A549 (cell line): ENCODE results near the gene ADORA1. TPM values are rescaled to one million over a fixed set of nuclear protein-coding genes. Genes with fewer than 3 reads are reported as not detected.

Experiments used
- ATAC-seq, 2 experiments: fragments of 200-7000 bp in 1 of 2; fragments of >200 bp in 1 of 2; cut with Nextera tagmentation in 1 of 2; cut with Tn5 transposase in 1 of 2; 3 replicates each; pipeline versions ENCODE4 v1.8.0 to v1.9.1; 2018 to 2020; ENCODE audit warnings: mild to moderate bottlenecking in 1 of 2, moderate library complexity in 1 of 2
- CTCF ChIA-PET: fragments of 300-600 bp; sonication (Branson Sonifier 250); formaldehyde crosslinking; extraction: SDS; loops from one replicate; lab custom pipeline; 2021; ENCODE audit warnings: antibody characterized with exemption, inconsistent platforms; lab: Yijun Ruan, JAX
- POLR2A ChIA-PET: fragments of 350-600 bp; formaldehyde crosslinking; extraction: SDS; loops from one replicate; lab custom pipeline; 2021; ENCODE audit warnings: antibody characterized with exemption, inconsistent platforms; lab: Yijun Ruan, JAX
- DNase-seq, 2 experiments: peaks; one replicate each; pipeline versions ENCODE4 v3.0.0 to v3.0.0-alpha.2; 2011 to 2016; ENCODE audit warnings: low read depth in 1 of 2, low spot score in 1 of 2
- FAIRE-seq: peaks from 2 replicates; lab custom pipeline; 2011; peaks lifted over from hg19 to GRCh38; lab: Jason Lieb, UNC
- H3K27ac ChIP-seq, 2 experiments: fragments of >200 bp; sonication (Bioruptor Twin); formaldehyde crosslinking; 3 replicates each; pipeline ENCODE4 v1.5.1; 2016 to 2017
- H3K4me1 ChIP-seq: fragments of >200 bp; sonication (Bioruptor Twin); formaldehyde crosslinking; 3 replicates; pipeline ENCODE4 v1.6.1; 2016
- H3K4me2 ChIP-seq: fragments of >200 bp; sonication (Bioruptor Twin); formaldehyde crosslinking; 3 replicates; pipeline ENCODE4 v1.6.1; 2016
- H3K4me3 ChIP-seq: fragments of >200 bp; sonication (Bioruptor Twin); formaldehyde crosslinking; 3 replicates; pipeline ENCODE4 v1.5.1; 2016
- H3K9me3 ChIP-seq: fragments of >200 bp; sonication (Bioruptor Twin); formaldehyde crosslinking; 3 replicates; pipeline ENCODE4 v1.6.1; 2016
- CBX2 ChIP-seq: fragments of 200-600 bp; sonication (generic); IDR thresholded peaks from 2 replicates; pipeline ENCODE4 v1.6.1; 2016; ENCODE audit warnings: low read depth, mild to moderate bottlenecking, borderline replicate concordance
- CBX8 ChIP-seq: fragments of 200-600 bp; sonication (generic); IDR thresholded peaks from 2 replicates; pipeline ENCODE4 v1.6.1; 2016
- CEBPB ChIP-seq, 2 experiments: fragments of >200 bp in 1 of 2; sonication (Bioruptor Twin) in 1 of 2; formaldehyde crosslinking in 1 of 2; IDR thresholded peaks; 2 replicates each; pipeline ENCODE4 v1.6.1; 2012 to 2016
- CHD2 ChIP-seq: fragments of 150-350 bp; IDR thresholded peaks from 2 replicates; pipeline ENCODE4 v1.6.1; 2014; ENCODE audit warnings: low read length; ENCODE audit not compliant: partially characterized antibody
- CHD4 ChIP-seq: fragments of 200-600 bp; sonication (generic); IDR thresholded peaks from 2 replicates; pipeline ENCODE4 v1.6.1; 2016; ENCODE audit warnings: antibody characterized with exemption, mild to moderate bottlenecking, borderline replicate concordance
- EHF ChIP-seq: fragments of 250-450 bp; sonication (Bioruptor Pico); IDR thresholded peaks from 2 replicates; pipeline ENCODE4 v1.5.0; 2020; ENCODE audit warnings: mild to moderate bottlenecking
- ESRRA ChIP-seq: fragments of 150-350 bp; IDR thresholded peaks from 2 replicates; pipeline ENCODE4 v1.6.1; 2014; ENCODE audit warnings: mild to moderate bottlenecking, low read length, borderline replicate concordance
- FOSB ChIP-seq: fragments of 250-450 bp; sonication (Bioruptor Pico); IDR thresholded peaks from 2 replicates; pipeline ENCODE4 v1.5.0; 2020; ENCODE audit warnings: mild to moderate bottlenecking, moderate library complexity
- FOXS1 ChIP-seq: fragments of 250-450 bp; sonication (Bioruptor Pico); IDR thresholded peaks from 2 replicates; pipeline ENCODE4 v1.5.0; 2020; ENCODE audit warnings: mild to moderate bottlenecking, moderate library complexity
- HMGXB4 ChIP-seq: fragments of 250-450 bp; sonication (Bioruptor Pico); IDR thresholded peaks from 2 replicates; pipeline ENCODE4 v1.5.0; 2021; ENCODE audit warnings: mild to moderate bottlenecking, moderate library complexity, borderline replicate concordance
- HOXB13 ChIP-seq: fragments of 250-450 bp; sonication (Bioruptor Pico); IDR thresholded peaks from 2 replicates; pipeline ENCODE4 v1.5.0; 2020; ENCODE audit warnings: low read depth, mild to moderate bottlenecking, moderate library complexity
- HOXB5 ChIP-seq: fragments of 250-450 bp; sonication (Bioruptor Pico); IDR thresholded peaks from 2 replicates; pipeline ENCODE4 v1.5.0; 2020; ENCODE audit warnings: mild to moderate bottlenecking, moderate library complexity
- JUNB ChIP-seq: fragments of >200 bp; sonication (Bioruptor Twin); formaldehyde crosslinking; IDR thresholded peaks from 2 replicates; pipeline ENCODE4 v1.6.1; 2016
- MAFK ChIP-seq: fragments of 450-650 bp; IDR thresholded peaks from 2 replicates; pipeline ENCODE4 v1.6.1; 2014; ENCODE audit not compliant: partially characterized antibody
- MAZ ChIP-seq: fragments of 150-350 bp; IDR thresholded peaks from 2 replicates; pipeline ENCODE4 v1.6.1; 2014; ENCODE audit warnings: antibody characterized with exemption, low read depth, low read length, borderline replicate concordance
- NPAS2 ChIP-seq: fragments of 250-450 bp; sonication (Bioruptor Pico); IDR thresholded peaks from 2 replicates; pipeline ENCODE4 v1.8.0; 2022; ENCODE audit warnings: mild to moderate bottlenecking, moderate library complexity, borderline replicate concordance
- NR3C1 ChIP-seq: fragments of >200 bp; sonication (Bioruptor Twin); formaldehyde crosslinking; IDR thresholded peaks from 3 replicates; pipeline ENCODE4 v1.6.1; 2017
- POLR2AphosphoS2 ChIP-seq: conservative IDR thresholded peaks from 2 replicates; pipeline ENCODE4 v1.6.1; 2012; ENCODE audit warnings: low read length, improper control_type of control experiment, inconsistent platforms
- RARB ChIP-seq: fragments of 250-450 bp; sonication (Bioruptor Pico); IDR thresholded peaks from 2 replicates; pipeline ENCODE4 v1.8.0; 2021; ENCODE audit warnings: mild to moderate bottlenecking, moderate library complexity
- RCOR1 ChIP-seq: fragments of 150-350 bp; IDR thresholded peaks from 2 replicates; pipeline ENCODE4 v1.6.1; 2014; ENCODE audit warnings: antibody characterized with exemption, low read length, low read depth
- RNF2 ChIP-seq: fragments of 200-600 bp; sonication (generic); IDR thresholded peaks from 2 replicates; pipeline ENCODE4 v1.6.1; 2016; ENCODE audit warnings: low read depth, mild to moderate bottlenecking, antibody characterized with exemption, moderate library complexity, borderline replicate concordance
- TP53 ChIP-seq: fragments of 250-450 bp; sonication (Bioruptor Pico); IDR thresholded peaks from 2 replicates; pipeline ENCODE4 v1.5.0; 2021; ENCODE audit warnings: mild to moderate bottlenecking, moderate library complexity
- ZC3H11A ChIP-seq: fragments of 450-650 bp; IDR thresholded peaks from 2 replicates; pipeline ENCODE4 v1.6.1; 2014; ENCODE audit warnings: antibody characterized with exemption, mild to moderate bottlenecking
- ZFP36 ChIP-seq: fragments of 450-650 bp; IDR thresholded peaks from 2 replicates; pipeline ENCODE4 v1.6.1; 2014; ENCODE audit warnings: borderline replicate concordance; ENCODE audit not compliant: partially characterized antibody
- ZNF302 ChIP-seq: fragments of 250-450 bp; sonication (Bioruptor Pico); IDR thresholded peaks from 2 replicates; pipeline ENCODE4 v1.9.0; 2021; ENCODE audit warnings: inconsistent platforms, mild to moderate bottlenecking, moderate library complexity
- WGBS: methylation state at CpG from one replicate; pipeline ENCODE4 v1.1.6; 2017; ENCODE audit errors: missing lambda C conversion rate; 5-methylcytosine and 5-hydroxymethylcytosine counted together
- polyA plus RNA-seq, 4 experiments: library from polyadenylated mRNA; depleted of rRNA in 3 of 4; stranded (reverse); fragments of >200 nt; fragmentation: RNase III in 1 of 4; extraction: RNeasy Plus Mini Kit Qiagen cat#74134 plus additional on column Dnase treatment in 1 of 4; gene quantifications; 2 replicates in 3 of 4; 3 replicates in 1 of 4; pipeline ENCODE4 v1.2.3, GENCODE V29; 2011 to 2017
- TF ChIP-seq, protein P1 (sequence below): fragments of 250-450 bp; sonication (Bioruptor Pico); IDR thresholded peaks from 2 replicates; pipeline ENCODE4 v1.5.0; 2020; ENCODE audit warnings: low read depth, mild to moderate bottlenecking, moderate library complexity
- TF ChIP-seq, protein P2 (sequence below): IDR thresholded peaks from 2 replicates; pipeline ENCODE4 v1.6.1; 2012
- TF ChIP-seq, protein P3 (sequence below): fragments of >200 bp; sonication (Bioruptor Twin); formaldehyde crosslinking; IDR thresholded peaks from 3 replicates; pipeline ENCODE4 v1.5.1; 2016
- TF ChIP-seq, protein P4 (sequence below): fragments of 150-350 bp; IDR thresholded peaks from 2 replicates; pipeline ENCODE4 v1.6.1; 2014; ENCODE audit warnings: low read depth, mild to moderate bottlenecking, low read length

The ADORA1 gene
- polyA plus RNA-seq, 2 of the 4 experiments (the other 2 are of a cell fraction) = 0.48 to 2.4 TPM

DNA sequence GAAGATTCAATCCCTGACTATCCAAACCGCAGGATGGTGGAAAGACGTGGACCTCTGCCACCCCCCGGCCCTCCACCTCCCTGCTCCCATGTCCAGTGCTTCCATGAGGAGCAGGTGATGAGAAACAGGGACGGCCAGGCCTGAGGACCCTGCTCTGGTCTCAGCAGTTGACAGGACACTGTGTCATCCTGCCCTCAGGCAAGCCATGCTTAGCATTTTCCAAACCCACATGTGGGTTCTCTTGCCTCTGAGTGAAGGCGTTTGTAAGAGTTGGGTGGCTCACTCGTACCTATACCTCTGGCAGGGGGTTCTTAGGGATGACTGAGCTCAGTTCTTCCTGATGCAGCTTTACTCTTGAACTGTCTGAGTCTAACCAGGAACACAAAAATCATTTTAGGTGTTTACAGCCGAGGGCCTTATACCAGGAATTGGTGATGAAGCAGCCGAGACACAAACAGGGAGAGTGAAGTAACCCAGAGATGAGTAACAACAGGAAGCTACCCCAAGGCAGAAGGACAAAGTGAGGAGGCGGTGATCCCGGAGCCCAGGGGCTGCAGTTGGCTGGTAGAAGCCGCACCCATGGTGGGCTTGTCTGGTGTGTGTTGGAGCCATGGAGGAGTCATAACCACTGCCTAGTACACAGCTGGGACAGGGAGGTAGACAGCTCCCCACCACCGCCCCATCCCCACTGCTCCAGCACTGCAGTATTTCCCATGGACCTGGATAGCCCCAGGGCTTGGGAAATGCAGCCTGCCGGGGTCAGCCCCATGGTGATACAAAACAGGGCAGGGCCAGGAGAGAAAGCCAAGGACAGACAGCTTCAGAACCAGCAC, 26.7 kb downstream of the ADORA1 start:
- 63% methylated on average over 12 of the region's 13 CpGs for WGBS
- TF ChIP-seq CBX8 = no peak
- TF ChIP-seq, protein P1, sequence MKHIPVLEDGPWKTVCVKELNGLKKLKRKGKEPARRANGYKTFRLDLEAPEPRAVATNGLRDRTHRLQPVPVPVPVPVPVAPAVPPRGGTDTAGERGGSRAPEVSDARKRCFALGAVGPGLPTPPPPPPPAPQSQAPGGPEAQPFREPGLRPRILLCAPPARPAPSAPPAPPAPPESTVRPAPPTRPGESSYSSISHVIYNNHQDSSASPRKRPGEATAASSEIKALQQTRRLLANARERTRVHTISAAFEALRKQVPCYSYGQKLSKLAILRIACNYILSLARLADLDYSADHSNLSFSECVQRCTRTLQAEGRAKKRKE (CRISPR knock-in tag) = no peak
- no peak for TF ChIP-seq HOXB13 (CRISPR knock-in tag)
- no peak for TF ChIP-seq MAZ
- no peak for TF ChIP-seq ESRRA
- TF ChIP-seq ZC3H11A = no peak
- no peak for TF ChIP-seq CEBPB (IDR thresholded peaks at IDR 0.05)
- no peak for TF ChIP-seq HMGXB4 (CRISPR knock-in tag)
- no peak for TF ChIP-seq EHF
- no peak for TF ChIP-seq NPAS2 (CRISPR knock-in tag)
- no peak for TF ChIP-seq MAFK
- TF ChIP-seq POLR2AphosphoS2 = no peak
- TF ChIP-seq CHD2 = no peak
- no peak for TF ChIP-seq FOXS1
- TF ChIP-seq, protein P2, sequence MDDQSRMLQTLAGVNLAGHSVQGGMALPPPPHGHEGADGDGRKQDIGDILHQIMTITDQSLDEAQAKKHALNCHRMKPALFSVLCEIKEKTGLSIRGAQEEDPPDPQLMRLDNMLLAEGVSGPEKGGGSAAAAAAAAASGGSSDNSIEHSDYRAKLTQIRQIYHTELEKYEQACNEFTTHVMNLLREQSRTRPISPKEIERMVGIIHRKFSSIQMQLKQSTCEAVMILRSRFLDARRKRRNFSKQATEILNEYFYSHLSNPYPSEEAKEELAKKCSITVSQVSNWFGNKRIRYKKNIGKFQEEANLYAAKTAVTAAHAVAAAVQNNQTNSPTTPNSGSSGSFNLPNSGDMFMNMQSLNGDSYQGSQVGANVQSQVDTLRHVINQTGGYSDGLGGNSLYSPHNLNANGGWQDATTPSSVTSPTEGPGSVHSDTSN = no peak
- TF ChIP-seq TP53 = no peak
- no peak for TF ChIP-seq CHD4
- no peak for TF ChIP-seq ZNF302 (CRISPR knock-in tag)
- no peak for TF ChIP-seq ZFP36
- Histone ChIP-seq H3K4me3 (no peak overlapping the region), H3K9me3 (peaks cover 13% of the 10 kb centered on the region), H3K27ac (0 out of 6 replicates have a peak overlapping the region, but pooled peaks of 1 of the 2 experiments have one; percentile 20), H3K4me1 (peaks cover 19% of the 10 kb centered on the region), H3K4me2 (no peak overlapping the region)
- ChIA-PET CTCF (interaction anchor here (1.1 to 3.3 kb wide), 5 partner anchors 11 to 114 kb away, joined by 3 to 16 read pairs (median 4); no protein-coding TSS in a partner anchor), POLR2A (no interaction called here)
- no peak for FAIRE-seq
- DNase-seq = no peak
- ATAC-seq = no peak

DNA sequence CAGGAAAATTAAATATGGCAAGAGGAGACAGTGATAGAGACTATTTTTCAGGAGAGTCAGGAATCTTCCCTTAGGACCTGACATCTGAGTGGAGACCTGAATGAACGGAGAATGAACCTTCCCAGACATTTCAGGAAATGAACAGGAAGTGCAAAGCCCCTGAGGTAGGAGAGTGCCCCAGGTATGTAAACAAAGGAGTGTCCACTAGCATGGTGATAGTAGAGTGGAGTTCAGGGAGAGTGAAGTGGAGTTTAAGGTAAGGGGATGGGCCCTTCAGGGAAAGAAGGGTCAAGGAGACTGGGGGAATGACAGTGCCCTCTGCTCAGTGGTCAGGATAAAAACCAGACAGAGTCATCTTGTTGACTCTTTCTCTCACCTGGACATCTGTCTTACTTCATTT, 28.8 kb downstream of the ADORA1 start:
- Histone ChIP-seq H3K4me1 (peaks cover 19% of the 10 kb centered on the region), H3K27ac (no peak overlapping the region), H3K4me3 (no peak overlapping the region), H3K4me2 (no peak overlapping the region), H3K9me3 (peaks cover 13% of the 10 kb centered on the region)
- ChIA-PET CTCF (no interaction called here), POLR2A (no interaction called here)
- ATAC-seq = no peak
- DNase-seq = no peak
- TF ChIP-seq RCOR1 (no peak), JUNB (no peak), RNF2 (no peak), HOXB5 (CRISPR knock-in tag) (no peak), FOSB (CRISPR knock-in tag) (no peak), NR3C1 (no peak), CHD2 (no peak), POLR2AphosphoS2 (no peak), CBX2 (no peak), CHD4 (no peak), RARB (CRISPR knock-in tag) (no peak)
- TF ChIP-seq, protein P3, sequence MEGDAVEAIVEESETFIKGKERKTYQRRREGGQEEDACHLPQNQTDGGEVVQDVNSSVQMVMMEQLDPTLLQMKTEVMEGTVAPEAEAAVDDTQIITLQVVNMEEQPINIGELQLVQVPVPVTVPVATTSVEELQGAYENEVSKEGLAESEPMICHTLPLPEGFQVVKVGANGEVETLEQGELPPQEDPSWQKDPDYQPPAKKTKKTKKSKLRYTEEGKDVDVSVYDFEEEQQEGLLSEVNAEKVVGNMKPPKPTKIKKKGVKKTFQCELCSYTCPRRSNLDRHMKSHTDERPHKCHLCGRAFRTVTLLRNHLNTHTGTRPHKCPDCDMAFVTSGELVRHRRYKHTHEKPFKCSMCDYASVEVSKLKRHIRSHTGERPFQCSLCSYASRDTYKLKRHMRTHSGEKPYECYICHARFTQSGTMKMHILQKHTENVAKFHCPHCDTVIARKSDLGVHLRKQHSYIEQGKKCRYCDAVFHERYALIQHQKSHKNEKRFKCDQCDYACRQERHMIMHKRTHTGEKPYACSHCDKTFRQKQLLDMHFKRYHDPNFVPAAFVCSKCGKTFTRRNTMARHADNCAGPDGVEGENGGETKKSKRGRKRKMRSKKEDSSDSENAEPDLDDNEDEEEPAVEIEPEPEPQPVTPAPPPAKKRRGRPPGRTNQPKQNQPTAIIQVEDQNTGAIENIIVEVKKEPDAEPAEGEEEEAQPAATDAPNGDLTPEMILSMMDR = no peak
- TF ChIP-seq, protein P4, sequence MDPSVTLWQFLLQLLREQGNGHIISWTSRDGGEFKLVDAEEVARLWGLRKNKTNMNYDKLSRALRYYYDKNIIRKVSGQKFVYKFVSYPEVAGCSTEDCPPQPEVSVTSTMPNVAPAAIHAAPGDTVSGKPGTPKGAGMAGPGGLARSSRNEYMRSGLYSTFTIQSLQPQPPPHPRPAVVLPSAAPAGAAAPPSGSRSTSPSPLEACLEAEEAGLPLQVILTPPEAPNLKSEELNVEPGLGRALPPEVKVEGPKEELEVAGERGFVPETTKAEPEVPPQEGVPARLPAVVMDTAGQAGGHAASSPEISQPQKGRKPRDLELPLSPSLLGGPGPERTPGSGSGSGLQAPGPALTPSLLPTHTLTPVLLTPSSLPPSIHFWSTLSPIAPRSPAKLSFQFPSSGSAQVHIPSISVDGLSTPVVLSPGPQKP = no peak
- FAIRE-seq = no peak
- 45% methylated on average over 1 of the region's 1 CpG for WGBS
